Activated CD8-positive, alpha-beta memory T cell treated with anti-CD3 and anti-CD28 coated beads for 48 hours (primary cell): ENCODE measurements around the gene SMAD7.

ENCODE experiments used
- DNase-seq, 3 experiments: peaks; one replicate each; pipeline ENCODE4 v3.0.0-alpha.2; 2020; ENCODE audit warnings: low read depth in 2 of 3, low spot score in 2 of 3

Gene SMAD7

GRCh38 chr18:48931680-48932461, 18.9 kb downstream of the SMAD7 start:
- no peak for DNase-seq

DNA sequence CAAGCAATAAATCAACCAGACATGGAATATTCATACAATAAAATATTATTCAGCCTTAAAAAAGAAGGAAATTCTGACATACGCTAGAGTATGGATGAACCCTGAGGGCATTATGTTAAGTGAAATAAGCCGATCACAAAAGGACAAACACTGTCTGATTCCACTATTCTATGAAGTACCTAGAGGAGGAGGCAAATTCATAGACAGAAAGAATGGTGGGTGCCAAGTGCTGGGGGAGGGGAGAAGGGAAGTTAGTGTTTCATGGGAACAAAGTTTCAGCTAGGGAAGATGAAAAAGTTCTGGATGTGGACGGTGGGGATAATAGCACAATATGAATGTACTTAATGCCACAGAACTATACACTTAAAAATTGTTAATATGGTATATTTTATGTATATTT, 19.8 kb downstream of the SMAD7 start:
- no peak for DNase-seq

GRCh38 chr18:48929941-48930713, 20.6 kb downstream of the SMAD7 start:
- DNase-seq: no peak

- no peak for DNase-seq
These were observed 21.6 kb downstream of the SMAD7 start for GRCh38 chr18:48929212-48929612.

- DNase-seq: peak in 1 of 3 experiments; percentile 58
These were observed 22.0 kb downstream of the SMAD7 start for GRCh38 chr18:48928787-48929186.

GRCh38 chr18:48927286-48928080, 23.3 kb downstream of the SMAD7 start:
- no peak for DNase-seq

- DNase-seq: no peak
These were observed 24.3 kb downstream of the SMAD7 start for GRCh38 chr18:48926420-48926857.

DNA sequence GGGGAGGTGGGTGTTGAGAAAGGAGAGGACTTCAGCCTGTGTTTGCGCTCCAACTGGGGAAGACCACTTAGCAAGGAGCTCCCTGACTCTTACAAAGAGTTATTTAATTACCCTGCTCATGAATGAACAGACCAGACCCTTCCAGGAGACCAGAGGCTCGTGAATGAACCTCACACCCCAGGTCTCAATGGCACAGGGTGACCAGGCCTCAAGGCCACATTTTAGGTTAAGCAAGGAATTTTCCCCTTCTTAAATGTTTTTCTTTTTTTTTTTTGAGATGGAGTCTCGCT, 25.3 kb downstream of the SMAD7 start:
- DNase-seq: no peak

DNA sequence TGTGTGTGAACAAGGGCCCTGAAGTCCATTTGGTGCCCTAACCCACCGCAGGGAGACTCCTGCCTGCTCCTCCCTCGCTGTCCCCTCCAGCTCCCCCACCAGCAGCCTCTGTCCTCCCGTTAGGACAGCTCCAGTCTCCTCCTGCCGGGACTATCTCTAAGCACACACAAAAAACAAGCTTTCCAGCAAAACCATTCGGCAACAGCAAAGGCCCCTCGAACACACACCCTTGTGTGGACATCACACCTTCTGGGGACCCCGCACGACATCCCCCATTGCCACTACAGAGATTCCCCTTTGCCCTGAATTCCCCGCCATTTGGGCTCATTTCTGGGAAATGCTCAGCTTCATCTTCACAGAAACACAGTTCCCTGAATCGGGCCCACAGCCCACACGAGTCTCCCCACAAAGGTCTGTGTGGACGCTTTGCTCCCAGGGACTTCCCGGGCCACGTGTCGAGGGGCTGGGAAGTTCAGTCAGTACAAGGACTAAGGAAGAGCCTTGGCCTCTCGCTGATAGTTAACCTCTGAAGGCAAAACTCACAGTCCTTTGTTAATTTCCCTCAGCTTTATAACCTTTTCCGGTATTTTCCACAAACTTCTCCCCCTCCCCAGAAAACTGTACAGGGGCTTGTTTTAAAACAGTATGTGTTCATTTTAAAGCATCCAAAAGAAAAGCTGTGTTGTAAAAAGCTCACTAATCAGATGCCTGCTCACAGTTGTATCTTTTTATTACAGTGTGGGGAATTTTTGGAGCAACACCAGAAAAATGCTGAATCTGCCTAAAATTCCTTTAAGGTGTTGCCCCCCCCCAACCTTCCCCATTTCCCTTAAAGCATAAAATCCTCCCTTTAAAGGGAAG, 25.9 kb downstream of the SMAD7 start:
- DNase-seq: no peak

GRCh38 chr18:48923746-48924629, 26.8 kb downstream of the SMAD7 start:
- no peak for DNase-seq

- no peak for DNase-seq
These were observed 27.7 kb downstream of the SMAD7 start for GRCh38 chr18:48922801-48923730.

- DNase-seq: no peak
These were observed 28.5 kb downstream of the SMAD7 start for GRCh38 chr18:48922226-48922800.

DNA sequence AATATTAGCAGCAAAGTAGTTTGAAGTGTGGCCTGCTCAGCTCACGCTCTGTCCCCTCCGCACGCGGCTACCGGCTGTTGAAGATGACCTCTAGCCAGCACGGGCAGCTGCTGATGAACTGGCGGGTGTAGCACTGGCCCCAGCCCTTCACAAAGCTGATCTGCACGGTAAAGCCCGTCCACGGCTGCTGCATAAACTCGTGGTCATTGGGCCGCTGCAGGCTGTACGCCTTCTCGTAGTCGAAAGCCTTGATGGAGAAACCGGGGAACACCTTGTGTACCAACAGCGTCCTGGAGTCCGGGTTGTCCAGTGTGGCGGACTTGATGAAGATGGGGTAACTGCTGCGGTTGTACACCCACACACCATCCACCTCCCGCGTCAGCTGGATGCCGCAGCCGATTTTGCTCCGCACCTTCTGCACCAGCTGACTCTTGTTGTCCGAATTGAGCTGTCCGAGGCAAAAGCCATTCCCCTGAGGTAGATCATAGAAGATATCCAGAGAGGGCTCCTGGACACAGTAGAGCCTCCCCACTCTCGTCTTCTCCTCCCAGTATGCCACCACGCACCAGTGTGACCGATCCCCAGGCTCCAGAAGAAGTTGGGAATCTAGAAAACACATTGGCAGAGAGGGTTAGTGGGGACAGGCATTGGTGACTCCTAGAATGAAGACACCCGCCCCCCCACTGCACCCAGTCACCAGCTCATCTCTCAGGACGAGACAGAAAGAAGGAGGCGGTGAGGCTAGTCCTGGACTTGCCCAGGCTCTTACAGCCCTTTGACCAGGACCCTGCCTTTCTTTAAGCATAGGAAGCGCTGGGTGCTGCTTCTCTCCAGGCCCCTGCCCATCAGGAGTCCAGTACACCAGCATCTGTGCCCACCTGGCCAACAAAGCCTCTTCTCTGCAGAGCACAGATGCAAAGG, 29.2 kb downstream of the SMAD7 start:
- no peak for DNase-seq

- DNase-seq: no peak
These were observed 30.2 kb downstream of the SMAD7 start for GRCh38 chr18:48920408-48921038.

GRCh38 chr18:48919547-48919946, 31.2 kb downstream of the SMAD7 start:
- DNase-seq: no peak

GRCh38 chr18:48918660-48919456, 31.9 kb downstream of the SMAD7 start:
- no peak for DNase-seq
